Right lobe of liver (tissue), 6 donors: ENCODE measurements around the gene RHOXF2. TPM values are rescaled to one million over a fixed set of nuclear protein-coding genes. Genes with fewer than 3 reads are reported as not detected.
A peak's percentile ranks its signal among the peaks of the same experiment; 100 is the strongest.
"Not testable (repeated sequence)": the region's sequence is repeated elsewhere in the genome, so short reads cannot be mapped to it uniquely, and the experiment has no call there.

Experiments
- ATAC-seq, 4 donors: fragments of 200-7000 bp; cut with Tn5 transposase; one replicate each; pipeline ENCODE4 v1.9.1; 2020; ENCODE audit warnings: mild to moderate bottlenecking in 4 of 4, moderate library complexity in 4 of 4
- DNase-seq, 3 donors: peaks; one replicate each; pipeline ENCODE4 v3.0.0-alpha.2; 2020
- H3K27ac ChIP-seq, 3 donors: fragments of 200-600 bp; one replicate each; pipeline ENCODE4 v1.8.0; 2022
- H3K27me3 ChIP-seq, 2 donors: fragments of 200-600 bp; one replicate each; pipeline ENCODE4 v1.8.0; 2022
- H3K36me3 ChIP-seq, 4 donors: fragments of 200-600 bp; sonication (generic) in 1 of 4; one replicate each; pipeline versions ENCODE4 v1.5.1 to v1.8.0; 2017 to 2022; ENCODE audit warnings: control low read depth in 1 of 4
- H3K4me1 ChIP-seq, 4 donors: fragments of 200-600 bp; sonication (generic) in 1 of 4; one replicate each; pipeline versions ENCODE4 v1.5.1 to v1.8.0; 2017 to 2022; ENCODE audit warnings: control low read depth in 1 of 4
- H3K4me3 ChIP-seq, 3 donors: fragments of 200-600 bp; one replicate each; pipeline ENCODE4 v1.8.0; 2022
- H3K9me3 ChIP-seq, 4 donors: fragments of 200-600 bp; sonication (generic) in 1 of 4; one replicate each; pipeline versions ENCODE4 v1.5.1 to v1.8.0; 2017 to 2022; ENCODE audit warnings: control low read depth in 1 of 4
- POLR2A ChIP-seq: fragments of 450-650 bp; IDR thresholded peaks from one replicate; pipeline ENCODE4 v1.6.1; 2017; ENCODE audit warnings: antibody characterized with exemption, mild to moderate bottlenecking
- WGBS: methylation state at CpG from one replicate; pipeline ENCODE4 v1.1.6; 2018; ENCODE audit warnings: low coverage, low lambda C conversion rate; ENCODE audit not compliant: insufficient coverage; ENCODE audit errors: missing lambda C conversion rate; 5-methylcytosine and 5-hydroxymethylcytosine counted together
- intact Hi-C, 2 donors: fragments of 100-400 bp; cut with DNase I; formaldehyde crosslinking; loops; one replicate each; pipeline versions ENCODE4 v1.11.2 to v1.14.1; 2022
- total RNA-seq, 6 experiments: library from RNA; depleted of rRNA in 2 of 6; stranded (reverse); fragments of >200 nt in 2 of 6; fragmentation: NEBNext Ultra II Directional in 3 of 6; extraction: Animal tissue kit (Norgen Biotek cat#: 25700) in 3 of 6; gene quantifications; one replicate each; pipeline versions ENCODE4 v1.1.0 to v1.2.4, GENCODE V29; 2016 to 2023
- TF ChIP-seq, protein P1 (sequence below), 4 donors: fragments of 200-600 bp in 3 of 4; fragments of 450-650 bp in 1 of 4; IDR thresholded peaks; one replicate each; pipeline versions ENCODE4 v1.5.1 to v1.8.0; 2016 to 2022; ENCODE audit warnings: antibody characterized with exemption in 4 of 4, mild to moderate bottlenecking in 2 of 4
- donor health status: DM: no; HTN: yes; CAD: no.
- donor health status: DM: no; HTN: no; CAD: no.
- donor health status: DM: no; HTN: no; CAD: no.
- donor health status: DM: no; HTN: yes; CAD: no.
- donor health status: DM: no; HTN: yes; CAD: no.

The RHOXF2 gene
- total RNA-seq, 6 experiments from 2014 or later: not detected

- DNase-seq, H3K27ac ChIP-seq, H3K9me3 ChIP-seq, intact Hi-C loops, H3K4me1 ChIP-seq, H3K27me3 ChIP-seq, ATAC-seq, H3K4me3 ChIP-seq, H3K36me3 ChIP-seq: not testable (repeated sequence)
- WGBS: no CpG with 5 or more reads among the region's 6 CpGs
Observed at GRCh38 chrX:120193254-120193653, 34.8 kb downstream of the RHOXF2 start.

DNA sequence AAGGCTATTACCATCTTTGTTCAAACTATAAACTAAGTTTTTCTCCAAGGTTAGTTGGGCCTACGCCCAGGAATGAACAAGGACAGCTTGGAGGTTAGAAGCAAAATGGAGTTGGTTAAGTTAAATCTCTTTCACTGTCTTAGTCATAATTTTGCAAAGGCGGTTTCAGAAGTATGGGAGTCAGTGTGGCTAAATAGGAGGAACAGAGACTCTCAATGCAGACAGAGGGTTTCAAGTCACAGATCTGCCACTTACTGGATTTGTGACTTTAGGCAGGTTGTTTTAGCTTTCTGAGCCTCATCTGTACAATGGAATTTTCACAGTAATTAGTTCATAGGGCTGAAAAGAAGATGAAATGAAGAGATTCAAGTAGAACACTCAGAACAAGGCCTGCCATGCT is 35.3 kb downstream of the RHOXF2 start:
- no CpG with 5 or more reads among the region's 2 CpGs for whole genome bisulfite sequencing
- H3K9me3 ChIP-seq, H3K36me3 ChIP-seq, DNase-seq, H3K4me1 ChIP-seq, H3K27me3 ChIP-seq, intact Hi-C loops, ATAC-seq, H3K4me3 ChIP-seq, H3K27ac ChIP-seq: not testable (repeated sequence)

- H3K36me3 ChIP-seq, H3K4me3 ChIP-seq, DNase-seq, H3K9me3 ChIP-seq, intact Hi-C loops, H3K27ac ChIP-seq, H3K4me1 ChIP-seq, H3K27me3 ChIP-seq: not testable (repeated sequence)
- no CpG with 5 or more reads among the region's 6 CpGs for WGBS
- peak in 2 of 4 donors; percentile 25 to 39 for ATAC-seq
Observed at GRCh38 chrX:120195786-120196185, 37.4 kb downstream of the RHOXF2 start.

- ATAC-seq: peak; percentile 36 to 61 (median 50)
- no CpG with 5 or more reads among the region's 8 CpGs for WGBS
- H3K27ac ChIP-seq, H3K27me3 ChIP-seq, H3K9me3 ChIP-seq, H3K4me3 ChIP-seq, DNase-seq, intact Hi-C loops, H3K4me1 ChIP-seq, H3K36me3 ChIP-seq: not testable (repeated sequence)
Observed at GRCh38 chrX:120196626-120197283, 38.3 kb downstream of the RHOXF2 start.

GRCh38 chrX:120200851-120201250 is 42.4 kb downstream of the RHOXF2 start:
- Histone ChIP-seq H3K4me3 (no peak overlapping the region), H3K9me3 (no peaks in the 10 kb centered on the region), H3K4me1 (no peaks in the 10 kb centered on the region), H3K27ac (no peak overlapping the region), H3K27me3 (no peaks in the 10 kb centered on the region), H3K36me3 (no peaks in the 10 kb centered on the region)
- DNase-seq (no peak), ATAC-seq (no peak)
- 64% methylated on average over 7 of the region's 11 CpGs for WGBS
- intact Hi-C loops: loop anchor here in 1 of 2 donors (10.0 kb wide), 1 partner anchor 106 kb away; no protein-coding TSS in a partner anchor
- TF ChIP-seq, protein P1, sequence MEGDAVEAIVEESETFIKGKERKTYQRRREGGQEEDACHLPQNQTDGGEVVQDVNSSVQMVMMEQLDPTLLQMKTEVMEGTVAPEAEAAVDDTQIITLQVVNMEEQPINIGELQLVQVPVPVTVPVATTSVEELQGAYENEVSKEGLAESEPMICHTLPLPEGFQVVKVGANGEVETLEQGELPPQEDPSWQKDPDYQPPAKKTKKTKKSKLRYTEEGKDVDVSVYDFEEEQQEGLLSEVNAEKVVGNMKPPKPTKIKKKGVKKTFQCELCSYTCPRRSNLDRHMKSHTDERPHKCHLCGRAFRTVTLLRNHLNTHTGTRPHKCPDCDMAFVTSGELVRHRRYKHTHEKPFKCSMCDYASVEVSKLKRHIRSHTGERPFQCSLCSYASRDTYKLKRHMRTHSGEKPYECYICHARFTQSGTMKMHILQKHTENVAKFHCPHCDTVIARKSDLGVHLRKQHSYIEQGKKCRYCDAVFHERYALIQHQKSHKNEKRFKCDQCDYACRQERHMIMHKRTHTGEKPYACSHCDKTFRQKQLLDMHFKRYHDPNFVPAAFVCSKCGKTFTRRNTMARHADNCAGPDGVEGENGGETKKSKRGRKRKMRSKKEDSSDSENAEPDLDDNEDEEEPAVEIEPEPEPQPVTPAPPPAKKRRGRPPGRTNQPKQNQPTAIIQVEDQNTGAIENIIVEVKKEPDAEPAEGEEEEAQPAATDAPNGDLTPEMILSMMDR (IDR thresholded peaks at IDR 0.05): no peak
- no peak for TF ChIP-seq POLR2A

- no peak for ATAC-seq
- intact Hi-C loops: loop anchor here in 1 of 2 donors (10.0 kb wide), 1 partner anchor 111 kb away; no protein-coding TSS in a partner anchor
- WGBS: 62% methylated on average over 4 of the region's 12 CpGs
Observed at GRCh38 chrX:120205816-120206753, 47.7 kb downstream of the RHOXF2 start.

More at GRCh38 chrX:120205816-120206753, 47.7 kb downstream of the RHOXF2 start:
- Histone ChIP-seq H3K4me1 (no peaks in the 10 kb centered on the region), H3K9me3 (no peaks in the 10 kb centered on the region), H3K27me3 (no peaks in the 10 kb centered on the region), H3K27ac (no peak overlapping the region), H3K36me3 (no peaks in the 10 kb centered on the region), H3K4me3 (no peak overlapping the region)
- no peak for DNase-seq
- TF ChIP-seq POLR2A: no peak
- TF ChIP-seq, protein P1 (IDR thresholded peaks at IDR 0.05): no peak
